ENCODE results near the gene ADAR.
"Not testable (repeated sequence)": the region's sequence is repeated elsewhere in the genome, so short reads cannot be mapped to it uniquely, and the experiment has no call there.

The ADAR gene

GRCh38 chr1:154607609-154608396, at the start of gene ADAR:
ADAR (minus strand) TSS chr1:154608186; CDS start chr1:154608006, 180 bp downstream.
- ChIA-PET CTCF (interaction anchor here (0.6 to 1.3 kb wide), 3 partner anchors 48 to 265 kb away, joined by 3 to 4 read pairs (median 3); no protein-coding TSS in a partner anchor), POLR2A (interaction anchor here (0.6 to 1.0 kb wide), 2 partner anchors 17 to 19 kb away, joined by 3 read pairs; no protein-coding TSS in a partner anchor)
- TF ChIP-seq CTCF (IDR thresholded peaks at IDR 0.05; ENCODE audit: insufficient read depth, low read length, missing control alignments) = no peak
- peak; percentile 94 for DNase-seq (ENCODE audit: low read depth, low spot score)
- H3K4me3 ChIP-seq (ENCODE audit: low read depth, low read length) = peak within 1 kb of the TSS; percentile 83

GRCh38 chr1:154657556-154657955, 49.6 kb upstream of the ADAR start:
- H3K4me3 ChIP-seq (ENCODE audit: low read depth, low read length) = no peak overlapping the region
- ChIA-PET POLR2A (no interaction called here), CTCF (interaction anchor here (1.2 to 1.6 kb wide), 2 partner anchors 12 to 225 kb away, joined by 3 to 10 read pairs; no protein-coding TSS in a partner anchor)
- DNase-seq (ENCODE audit: low read depth, low spot score) = no peak
- no peak for TF ChIP-seq CTCF (IDR thresholded peaks at IDR 0.05; ENCODE audit: insufficient read depth, low read length, missing control alignments)

- no peak overlapping the region for H3K4me3 ChIP-seq (ENCODE audit: low read depth, low read length)
- DNase-seq (ENCODE audit: low read depth, low spot score) = no peak
- ChIA-PET POLR2A (no interaction called here), CTCF (no interaction called here)
- no peak for TF ChIP-seq CTCF (IDR thresholded peaks at IDR 0.05; ENCODE audit: insufficient read depth, low read length, missing control alignments)
These were observed 44.9 kb upstream of the ADAR start for GRCh38 chr1:154652893-154653292.

- DNase-seq (ENCODE audit: low read depth, low spot score); H3K4me3 ChIP-seq (ENCODE audit: low read depth, low read length); POLR2A ChIA-PET: not testable (repeated sequence)
- CTCF ChIA-PET = interaction anchor here (0.7 kb wide), 2 partner anchors 234 to 524 kb away, joined by 3 read pairs; no protein-coding TSS in a partner anchor
These were observed 36.7 kb upstream of the ADAR start for GRCh38 chr1:154644724-154645123.

- H3K4me3 ChIP-seq (ENCODE audit: low read depth, low read length) = no peak overlapping the region
- ChIA-PET CTCF (no interaction called here), POLR2A (no interaction called here)
- TF ChIP-seq CTCF (IDR thresholded peaks at IDR 0.05; ENCODE audit: insufficient read depth, low read length, missing control alignments) = no peak
- DNase-seq (ENCODE audit: low read depth, low spot score) = no peak
These were observed 33.5 kb upstream of the ADAR start for GRCh38 chr1:154641534-154641933.

- no peak for DNase-seq (ENCODE audit: low read depth, low spot score)
- ChIA-PET CTCF (interaction anchor here (1.5 kb wide), 1 partner anchor 11 kb away, joined by 6 read pairs; no protein-coding TSS in a partner anchor), POLR2A (no interaction called here)
- H3K4me3 ChIP-seq (ENCODE audit: low read depth, low read length) = no peak overlapping the region
- TF ChIP-seq CTCF (IDR thresholded peaks at IDR 0.05; ENCODE audit: insufficient read depth, low read length, missing control alignments) = no peak
These were observed 31.9 kb upstream of the ADAR start for GRCh38 chr1:154639876-154640275.

Measured in AG04449 (cell line).